ENCODE data around the gene GTF2E1.

GTF2E1 gene

DNA sequence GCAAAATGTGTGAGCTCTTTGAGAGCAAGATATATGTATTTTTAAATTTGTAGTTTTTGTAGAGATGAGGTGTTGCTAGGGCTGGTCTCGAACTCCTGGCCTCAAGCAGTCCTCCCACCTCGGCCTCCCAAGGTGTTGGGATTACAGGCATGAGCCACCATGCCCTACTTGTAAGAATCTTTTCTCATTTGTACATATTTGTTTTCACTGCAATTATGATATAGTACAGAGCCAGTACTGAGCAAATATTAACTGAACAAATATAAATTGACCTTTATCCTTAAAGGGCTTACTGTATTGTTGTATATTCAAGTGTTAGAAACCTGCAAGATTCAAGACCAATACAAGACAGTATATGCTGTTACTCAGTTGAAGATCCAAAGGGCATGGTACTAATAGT is 53.4 kb downstream of the GTF2E1 start:
- DNase-seq (ENCODE audit: low read depth): no peak
- H3K4me3 ChIP-seq (ENCODE audit: low read depth, low read length): no peak overlapping the region
- TF ChIP-seq, protein P1, sequence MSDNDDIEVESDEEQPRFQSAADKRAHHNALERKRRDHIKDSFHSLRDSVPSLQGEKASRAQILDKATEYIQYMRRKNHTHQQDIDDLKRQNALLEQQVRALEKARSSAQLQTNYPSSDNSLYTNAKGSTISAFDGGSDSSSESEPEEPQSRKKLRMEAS (IDR thresholded peaks at IDR 0.05; ENCODE audit: low read depth, low read length): no peak
- TF ChIP-seq POLR2A (IDR thresholded peaks at IDR 0.05; ENCODE audit: extremely low read depth, insufficient read length): no peak
- TF ChIP-seq CTCF (IDR thresholded peaks at IDR 0.05; ENCODE audit: low read depth, low read length): no peak
- no peak for TF ChIP-seq MYC (IDR thresholded peaks at IDR 0.05; ENCODE audit: low read depth, low read length)

GRCh38 chr3:120796976-120797375 is 54.4 kb downstream of the GTF2E1 start:
- no peak for DNase-seq (ENCODE audit: low read depth)
- TF ChIP-seq POLR2A (IDR thresholded peaks at IDR 0.05; ENCODE audit: extremely low read depth, insufficient read length) (no peak), CTCF (IDR thresholded peaks at IDR 0.05; ENCODE audit: low read depth, low read length) (no peak), MYC (IDR thresholded peaks at IDR 0.05; ENCODE audit: low read depth, low read length) (no peak)
- TF ChIP-seq, protein P1 (IDR thresholded peaks at IDR 0.05; ENCODE audit: low read depth, low read length): no peak
- H3K4me3 ChIP-seq (ENCODE audit: low read depth, low read length): no peak overlapping the region

GRCh38 chr3:120797857-120798256 is 55.3 kb downstream of the GTF2E1 start:
- H3K4me3 ChIP-seq (ENCODE audit: low read depth, low read length): no peak overlapping the region
- no peak for DNase-seq (ENCODE audit: low read depth)
- TF ChIP-seq CTCF (IDR thresholded peaks at IDR 0.05; ENCODE audit: low read depth, low read length) (no peak), MYC (IDR thresholded peaks at IDR 0.05; ENCODE audit: low read depth, low read length) (no peak), POLR2A (IDR thresholded peaks at IDR 0.05; ENCODE audit: extremely low read depth, insufficient read length) (no peak)
- TF ChIP-seq, protein P1 (IDR thresholded peaks at IDR 0.05; ENCODE audit: low read depth, low read length): no peak

GRCh38 chr3:120798346-120798745 is 55.8 kb downstream of the GTF2E1 start:
- H3K4me3 ChIP-seq (ENCODE audit: low read depth, low read length): no peak overlapping the region
- no peak for DNase-seq (ENCODE audit: low read depth)
- TF ChIP-seq MYC (IDR thresholded peaks at IDR 0.05; ENCODE audit: low read depth, low read length) (no peak), POLR2A (IDR thresholded peaks at IDR 0.05; ENCODE audit: extremely low read depth, insufficient read length) (no peak), CTCF (IDR thresholded peaks at IDR 0.05; ENCODE audit: low read depth, low read length) (no peak)
- TF ChIP-seq, protein P1 (IDR thresholded peaks at IDR 0.05; ENCODE audit: low read depth, low read length): no peak

- no peak for TF ChIP-seq CTCF (IDR thresholded peaks at IDR 0.05; ENCODE audit: low read depth, low read length)
- TF ChIP-seq, protein P1 (IDR thresholded peaks at IDR 0.05; ENCODE audit: low read depth, low read length): no peak
- TF ChIP-seq MYC (IDR thresholded peaks at IDR 0.05; ENCODE audit: low read depth, low read length): no peak
- no peak for TF ChIP-seq POLR2A (IDR thresholded peaks at IDR 0.05; ENCODE audit: extremely low read depth, insufficient read length)
These were observed 58.1 kb downstream of the GTF2E1 start for GRCh38 chr3:120800625-120801024.

GRCh38 chr3:120801484-120801883 is 58.9 kb downstream of the GTF2E1 start:
- no peak overlapping the region for H3K4me3 ChIP-seq (ENCODE audit: low read depth, low read length)
- no peak for DNase-seq (ENCODE audit: low read depth)
- TF ChIP-seq, protein P1 (IDR thresholded peaks at IDR 0.05; ENCODE audit: low read depth, low read length): no peak
- TF ChIP-seq POLR2A (IDR thresholded peaks at IDR 0.05; ENCODE audit: extremely low read depth, insufficient read length): no peak
- no peak for TF ChIP-seq MYC (IDR thresholded peaks at IDR 0.05; ENCODE audit: low read depth, low read length)

More at GRCh38 chr3:120800625-120801024, 58.1 kb downstream of the GTF2E1 start:
- no peak overlapping the region for H3K4me3 ChIP-seq (ENCODE audit: low read depth, low read length)
- DNase-seq (ENCODE audit: low read depth): no peak

Data from NB4 (cell line).